Heart right ventricle (tissue), 16 donors: Measurements from ENCODE around the gene KLHL13. TPM values are rescaled to one million over a fixed set of nuclear protein-coding genes. Genes with fewer than 3 reads are reported as not detected.

Experiments used
- ATAC-seq, 8 donors: fragments of 200-7000 bp; cut with Tn5 transposase; one replicate each; pipeline ENCODE4 v1.9.1; 2020; ENCODE audit warnings: mild to moderate bottlenecking in 8 of 8, moderate library complexity in 8 of 8, moderate number of reproducible peaks in 1 of 8
- DNase-seq, 2 donors: peaks; one replicate each; pipeline ENCODE4 v3.0.0-alpha.2; 2020
- H3K27ac ChIP-seq, 10 donors: fragments of 200-600 bp; sonication (generic) in 2 of 10; one replicate each; pipeline versions ENCODE4 v1.5.0 to v1.8.0; 2020 to 2022; ENCODE audit warnings: mild to moderate bottlenecking in 3 of 10
- H3K27me3 ChIP-seq, 7 donors: fragments of 200-600 bp; one replicate each; pipeline ENCODE4 v1.8.0; 2021 to 2022; ENCODE audit warnings: mild to moderate bottlenecking in 2 of 7
- H3K36me3 ChIP-seq, 9 donors: fragments of 200-600 bp; sonication (generic) in 1 of 9; one replicate each; pipeline versions ENCODE4 v1.5.0 to v1.8.0; 2020 to 2022; ENCODE audit warnings: mild to moderate bottlenecking in 2 of 9
- H3K4me1 ChIP-seq, 9 donors: fragments of 200-600 bp; sonication (generic) in 1 of 9; one replicate each; pipeline versions ENCODE4 v1.5.0 to v1.8.0; 2020 to 2022; ENCODE audit warnings: mild to moderate bottlenecking in 4 of 9
- H3K4me3 ChIP-seq, 10 donors: fragments of 200-600 bp; sonication (generic) in 2 of 10; one replicate each; pipeline versions ENCODE4 v1.5.0 to v1.8.0; 2020 to 2022; ENCODE audit warnings: mild to moderate bottlenecking in 7 of 10, moderate library complexity in 2 of 10
- H3K9me3 ChIP-seq, 11 donors: fragments of 200-600 bp in 10 of 11; sonication (generic) in 2 of 11; one replicate each; pipeline versions ENCODE4 v1.5.0 to v1.8.0; 2013 to 2022; ENCODE audit warnings: mild to moderate bottlenecking in 2 of 11, control low read depth in 1 of 11, moderate library complexity in 1 of 11
- CTCF ChIP-seq, 9 donors: fragments of 200-600 bp; sonication (generic) in 2 of 9; IDR thresholded peaks; one replicate each; pipeline versions ENCODE4 v1.5.0 to v1.8.0; 2021 to 2022; ENCODE audit warnings: antibody characterized with exemption in 9 of 9, mild to moderate bottlenecking in 5 of 9, moderate library complexity in 1 of 9
- WGBS, 2 donors: extraction: QIAGEN DNeasy Blood & Tissue Kit; methylation state at CpG; one replicate each; pipeline ENCODE4 v1.1.7; 2013; ENCODE audit warnings: inconsistent platforms in 1 of 2; 5-methylcytosine and 5-hydroxymethylcytosine counted together
- intact Hi-C, 10 donors: fragments of 100-400 bp; cut with DNase I; formaldehyde crosslinking; loops; one replicate each; pipeline versions ENCODE4 v1.11.1 to v1.14.2; 2022
- polyA plus RNA-seq, 2 donors: library from polyadenylated mRNA; stranded (reverse); fragments of 200-250 nt; gene quantifications; one replicate each; pipeline ENCODE4 v1.2.3, GENCODE V29; 2013
- total RNA-seq, 10 donors: library from RNA; stranded (reverse); fragmentation: NEBNext Ultra II Directional in 3 of 10; extraction: Animal tissue kit (Norgen Biotek cat#: 25700) in 3 of 10; gene quantifications; one replicate each; pipeline versions ENCODE4 v1.2.1 to v1.2.4, GENCODE V29; 2021 to 2023
- donor health status: Arrhythmogenic right ventricular cardiomyopathy.
- donor health status: ischemic (EF 13 %, LVEDD 7.1; RV severe dilation, severe dysfunction).
- donor health status: healthy with polysubstance abuse.
- donor health status: DM: no; HTN: yes; CAD: no.
- donor health status: DM: no; HTN: no; CAD: no.
- donor health status: ischemic (EF 25% LVEDD 6.9; RV normal size, moderate dysfunction).
- donor health status: ischemic (EF 25% LVEDD 5.7; RV mildly dilated, moderate dysfunction).
- donor health status: healthy.
- donor health status: DM: yes; HTN: yes; CAD: no.
- donor health status: Ischemic cardiomyopathy.
- donor health status: ischemic (EF 35%, LVEDD 5.7; RV mildly dilated, moderate dysfunction).
- donor health status: nonischemic (EF 11% LVEDD 7.7; RV severe dilation, severe dysfunction).
- donor health status: DM: yes; HTN: yes; CAD: no.
- donor health status: PGD.
- donor health status: ischemic (EF 29% LVEDD 5.4; RV normal size, mild dysfunction).
- donor health status: nonischemic (EF 23%, LVEDD 6.1; RV moderate dilation, normal function).

The KLHL13 gene
- total and polyA plus RNA-seq, 12 donors = 2.0 to 18.9 (median 10.1) TPM

- H3K9me3 ChIP-seq = no peaks in the 10 kb centered on the region
- H3K27ac ChIP-seq = no peak overlapping the region
- WGBS, 2 donors = 92 to 93% methylated on average over 2 of the region's 2 CpGs
- ATAC-seq (no peak), DNase-seq (no peak)
- H3K4me1 ChIP-seq = no peaks in the 10 kb centered on the region
- no peak for TF ChIP-seq CTCF (IDR thresholded peaks at IDR 0.05)
- intact Hi-C loops = no loop called here
- no peaks in the 10 kb centered on the region for H3K36me3 ChIP-seq
- no peaks in the 10 kb centered on the region for H3K27me3 ChIP-seq
- H3K4me3 ChIP-seq = no peak overlapping the region
These were observed 265.6 kb downstream of the KLHL13 start for GRCh38 chrX:117851025-117851424.

Other genes starting within 250 kb of the KLHL13 start
- 10 to 100 TPM; 11.1 to 15.7 (median 14.6) TPM for gene WDR44, start 229.3 kb upstream of the KLHL13 start, total RNA-seq
- gene WDR44, start 229.3 kb upstream of the KLHL13 start, polyA plus RNA-seq = 1 to 10 TPM; 3.8 to 4.2 TPM